Measurements from ENCODE around the gene CNTNAP3B. TPM values are rescaled to one million over a fixed set of nuclear protein-coding genes. Genes with fewer than 3 reads are reported as not detected.

Gene CNTNAP3B
- total RNA-seq, 2 experiments from 2014 or later: not detected

Other genes with a start within 250 kb of the CNTNAP3B start
- not detected for gene SPATA31A6, start 54.2 kb upstream of the CNTNAP3B start, total RNA-seq